Mesendoderm (in vitro differentiated cells): ENCODE measurements around the gene GNAT1.
"Not testable (repeated sequence)": the region's sequence is repeated elsewhere in the genome, so short reads cannot be mapped to it uniquely, and the experiment has no call there.

Experiments used
- DNase-seq: peaks from one replicate; pipeline ENCODE4 v3.0.0; 2013
- H2AK5ac ChIP-seq: 2 replicates; pipeline ENCODE4 v1.6.1; 2013; ENCODE audit warnings: low read length, inconsistent platforms
- H2BK120ac ChIP-seq: 2 replicates; pipeline ENCODE4 v1.6.1; 2013; ENCODE audit warnings: low read depth, mild to moderate bottlenecking, low read length, moderate library complexity, mixed read lengths
- H2BK15ac ChIP-seq: replicated peaks from 2 replicates; pipeline ENCODE4 v1.6.1; 2013; ENCODE audit warnings: low read depth, mild to moderate bottlenecking, moderate library complexity
- H2BK5ac ChIP-seq: 2 replicates; pipeline ENCODE4 v1.6.1; 2013; ENCODE audit warnings: low read length, inconsistent platforms
- H3K18ac ChIP-seq: 2 replicates; pipeline ENCODE4 v1.6.1; 2013; ENCODE audit warnings: mild to moderate bottlenecking, low read length, mixed read lengths
- H3K23ac ChIP-seq: one replicate; pipeline ENCODE4 v1.6.1; 2013; ENCODE audit warnings: low read length
- H3K27ac ChIP-seq: 2 replicates; pipeline ENCODE4 v1.5.1; 2013; ENCODE audit warnings: low read depth, mild to moderate bottlenecking, inconsistent platforms, low read length, moderate library complexity
- H3K27me3 ChIP-seq: 2 replicates; pipeline ENCODE4 v1.6.1; 2013; ENCODE audit warnings: low read length, control low read depth, mild to moderate bottlenecking, inconsistent platforms; ENCODE audit not compliant: insufficient read depth, poor library complexity
- H3K36me3 ChIP-seq: 2 replicates; pipeline ENCODE4 v1.6.1; 2013; ENCODE audit warnings: low read length, inconsistent platforms; ENCODE audit not compliant: control insufficient read depth, insufficient read depth
- H3K4ac ChIP-seq: one replicate; pipeline ENCODE4 v1.6.1; 2013; ENCODE audit warnings: low read depth, mild to moderate bottlenecking, low read length, moderate library complexity
- H3K4me1 ChIP-seq: 2 replicates; pipeline ENCODE4 v1.6.1; 2013; ENCODE audit warnings: low read depth, low read length, inconsistent platforms; ENCODE audit not compliant: control insufficient read depth
- H3K4me2 ChIP-seq: 2 replicates; pipeline ENCODE4 v1.6.1; 2013; ENCODE audit warnings: low read length
- H3K4me3 ChIP-seq: 2 replicates; pipeline ENCODE4 v1.5.1; 2013; ENCODE audit warnings: mild to moderate bottlenecking, low read length
- H3K56ac ChIP-seq: one replicate; pipeline ENCODE4 v1.6.1; 2013; ENCODE audit warnings: low read length
- H3K79me1 ChIP-seq: 2 replicates; pipeline ENCODE4 v1.6.1; 2013; ENCODE audit warnings: low read length, inconsistent platforms
- H3K79me2 ChIP-seq: 2 replicates; pipeline ENCODE4 v1.6.1; 2013; ENCODE audit warnings: mild to moderate bottlenecking, low read length; ENCODE audit not compliant: control insufficient read depth, insufficient read depth
- H3K9ac ChIP-seq: 2 replicates; pipeline ENCODE4 v1.6.1; 2013; ENCODE audit warnings: low read length, inconsistent platforms
- H4K5ac ChIP-seq: one replicate; pipeline ENCODE4 v1.6.1; 2013; ENCODE audit warnings: low read length
- H4K8ac ChIP-seq: one replicate; pipeline ENCODE4 v1.6.1; 2013; ENCODE audit warnings: low read depth, mild to moderate bottlenecking, control low read depth, low read length, moderate library complexity
- WGBS: extraction: QIAGEN DNeasy Blood & Tissue Kit; methylation state at CpG from one replicate; pipeline ENCODE4 v1.1.7; 2013; ENCODE audit warnings: low lambda C conversion rate, missing lambda C conversion rate; ENCODE audit not compliant: insufficient coverage; ENCODE audit errors: extremely low coverage; 5-methylcytosine and 5-hydroxymethylcytosine counted together

GNAT1 gene

DNA sequence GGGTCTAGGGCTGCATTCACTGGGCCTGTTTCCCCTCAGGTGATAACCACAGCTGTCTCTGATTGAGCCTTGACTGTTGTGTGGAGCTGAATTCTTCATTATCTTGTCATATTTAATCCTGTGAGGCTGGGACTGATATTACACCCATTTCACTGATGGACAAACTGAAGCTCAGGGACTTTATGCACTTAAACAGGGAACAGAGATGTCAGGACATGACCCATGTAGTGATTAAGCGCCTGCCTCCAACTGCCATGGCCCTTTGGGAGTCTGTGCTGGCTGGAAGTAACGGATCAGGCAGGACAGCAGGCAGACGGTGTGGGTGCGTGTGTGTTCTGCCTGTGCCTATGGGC lies 52.1 kb downstream of the GNAT1 start:
- Histone ChIP-seq H3K27ac (peak overlapping the region; percentile 5), H3K36me3 (no peaks in the 10 kb centered on the region), H2BK120ac (no peak overlapping the region), H4K8ac (no peak overlapping the region), H4K5ac (no peak overlapping the region), H2BK15ac (no peak overlapping the region), H2AK5ac (no peak overlapping the region), H3K79me2 (peaks cover 69% of the 10 kb centered on the region), H3K18ac (no peak overlapping the region), H3K4me3 (no peak overlapping the region), H2BK5ac (peak overlapping the region; percentile 20), H3K23ac (no peak overlapping the region), H3K56ac (peak overlapping the region; percentile 83), H3K9ac (peak overlapping the region; percentile 17), H3K27me3 (no peaks in the 10 kb centered on the region), H3K4ac (no peak overlapping the region), H3K4me2 (no peak overlapping the region), H3K4me1 (peaks cover 48% of the 10 kb centered on the region), H3K79me1 (peaks cover 36% of the 10 kb centered on the region)
- no peak for DNase-seq
- no CpG with 5 or more reads among the region's 4 CpGs for WGBS

DNA sequence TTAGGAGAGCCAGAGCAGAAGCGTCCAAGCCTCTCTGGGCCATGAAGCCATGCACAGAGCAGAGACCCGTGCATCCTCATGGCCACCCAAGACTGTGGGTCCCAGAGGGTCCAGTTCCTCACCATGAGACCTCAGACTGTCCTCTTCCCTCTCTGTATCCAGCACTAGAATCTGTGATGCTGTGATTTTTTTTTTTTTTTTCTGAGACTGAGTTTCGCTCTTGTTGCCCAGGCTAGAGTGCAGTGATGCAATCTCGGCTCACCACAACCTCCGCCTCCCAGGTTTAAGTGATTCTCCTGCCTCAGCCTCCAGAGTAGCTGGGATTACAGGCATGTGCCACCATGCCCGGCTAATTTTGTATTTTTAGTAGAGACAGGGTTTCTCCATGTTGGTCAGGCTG lies 53.4 kb downstream of the GNAT1 start:
- H3K4ac ChIP-seq, H3K36me3 ChIP-seq, H3K23ac ChIP-seq, H3K4me3 ChIP-seq, H3K9ac ChIP-seq, H3K27ac ChIP-seq, H2BK5ac ChIP-seq, H2BK15ac ChIP-seq, H4K8ac ChIP-seq, DNase-seq, H4K5ac ChIP-seq, H2BK120ac ChIP-seq, H3K27me3 ChIP-seq, H3K18ac ChIP-seq, H3K4me2 ChIP-seq: not testable (repeated sequence)
- no CpG with 5 or more reads among the region's 6 CpGs for WGBS
- H3K4me1 ChIP-seq, result peaks cover 41% of the 10 kb centered on the region
- H2AK5ac ChIP-seq, result peak overlapping the region; percentile 17
- peaks cover 69% of the 10 kb centered on the region for H3K79me2 ChIP-seq
- peak overlapping the region; percentile 73 for H3K56ac ChIP-seq
- H3K79me1 ChIP-seq, result peaks cover 40% of the 10 kb centered on the region

DNA sequence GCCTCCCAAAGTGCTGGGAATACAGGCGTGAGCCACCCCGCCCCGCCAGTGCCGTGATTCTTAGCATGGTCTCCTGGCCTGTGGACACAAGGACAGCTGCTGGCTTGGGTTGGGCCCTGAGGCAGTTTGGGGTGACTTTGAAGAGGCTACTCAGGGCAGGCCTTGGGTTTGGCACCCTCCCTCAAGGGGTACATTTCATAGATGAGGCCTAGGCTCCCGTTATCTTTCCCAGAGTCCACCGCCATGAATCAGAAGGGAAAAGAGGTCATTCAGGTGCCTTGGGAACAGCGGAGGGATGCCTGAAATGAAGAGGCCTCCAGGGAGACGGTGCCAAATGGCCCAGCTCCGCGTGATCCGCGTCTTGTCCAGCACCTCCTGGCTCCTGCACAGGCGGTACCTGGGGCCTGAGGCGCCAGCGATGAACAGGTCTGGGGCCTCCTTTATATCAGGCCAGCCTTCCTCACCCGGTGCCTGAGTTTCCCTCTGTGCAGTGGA lies 53.9 kb downstream of the GNAT1 start:
- Histone ChIP-seq H3K4me3 (no peak overlapping the region), H3K23ac (no peak overlapping the region), H2AK5ac (peak overlapping the region; percentile 24)

DNA sequence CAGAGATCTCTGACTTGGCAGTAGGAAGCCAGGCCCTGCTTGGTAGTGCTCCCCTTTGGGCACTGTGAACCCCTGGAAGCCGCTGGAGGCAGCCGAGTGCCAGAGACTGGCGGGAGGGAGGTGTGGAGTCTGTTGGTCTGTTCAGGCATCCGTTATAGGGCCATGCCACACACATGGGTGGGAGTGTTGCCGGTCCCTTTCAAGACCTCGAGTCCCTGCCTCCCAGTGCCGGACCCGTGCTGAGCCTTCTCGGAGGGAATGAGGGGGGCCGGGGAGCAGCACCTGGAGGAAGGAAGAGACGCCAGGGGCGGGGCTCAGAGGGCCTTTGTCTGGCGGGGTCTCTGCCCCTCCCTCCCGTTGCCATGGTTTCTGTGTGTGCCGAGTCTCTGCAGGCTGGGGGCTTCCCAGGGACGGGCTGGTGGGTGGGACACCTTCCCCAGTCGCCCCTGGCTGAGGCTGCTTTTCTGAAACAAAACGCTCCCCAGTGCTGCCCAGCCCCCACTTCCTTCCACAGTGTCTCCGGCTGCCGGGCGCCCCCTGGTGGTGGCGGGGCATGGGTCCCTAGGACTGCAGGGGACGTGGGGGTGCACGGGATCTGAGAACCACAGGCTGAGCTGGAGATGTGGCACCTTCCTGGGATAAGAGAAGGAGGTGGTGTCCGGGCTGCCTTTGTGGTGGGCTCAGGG lies 54.6 kb downstream of the GNAT1 start:
- peak overlapping the region; percentile 75 for H3K4ac ChIP-seq
- peak overlapping the region; percentile 92 for H3K23ac ChIP-seq

More for the DNA sequence above, 53.9 kb downstream of the GNAT1 start:
- Histone ChIP-seq H4K5ac (no peak overlapping the region), H3K9ac (peak overlapping the region; percentile 25), H2BK5ac (peak overlapping the region; percentile 82), H2BK120ac (no peak overlapping the region), H3K27ac (peak overlapping the region; percentile 88), H3K4ac (peak overlapping the region; percentile 75), H3K36me3 (peaks cover under 1% of the 10 kb centered on the region), H3K4me1 (peaks cover 36% of the 10 kb centered on the region), H2BK15ac (no peak overlapping the region), H4K8ac (no peak overlapping the region), H3K79me2 (peaks cover 69% of the 10 kb centered on the region), H3K56ac (peak overlapping the region; percentile 85), H3K4me2 (no peak overlapping the region), H3K79me1 (peaks cover 43% of the 10 kb centered on the region), H3K18ac (peak overlapping the region; percentile 43), H3K27me3 (no peaks in the 10 kb centered on the region)
- DNase-seq, result no peak
- no CpG with 5 or more reads among the region's 16 CpGs for WGBS

DNA sequence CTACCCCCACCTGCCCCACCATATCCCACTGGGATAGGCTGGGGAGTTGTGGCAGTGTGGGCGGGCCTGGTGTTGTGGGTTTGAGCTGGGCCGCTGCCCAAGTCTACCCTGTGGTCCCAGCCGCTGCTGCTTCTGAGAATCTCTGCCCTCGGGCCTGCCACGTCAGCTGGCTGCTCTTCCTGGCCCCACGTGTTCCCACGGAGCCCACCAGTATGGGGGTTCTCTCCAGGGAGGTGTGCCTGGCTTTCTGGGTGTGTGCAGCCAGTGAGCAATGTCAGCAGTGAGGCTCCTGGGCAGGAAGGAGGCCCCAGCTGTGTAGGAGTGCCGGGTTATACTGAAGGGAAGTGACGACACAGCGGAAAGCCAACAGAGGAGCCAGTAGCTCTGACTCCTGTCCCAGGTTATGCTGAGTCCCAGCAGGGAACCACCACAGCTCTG lies 55.1 kb downstream of the GNAT1 start:
- H3K23ac ChIP-seq, result peak overlapping the region; percentile 98
- DNase-seq, result peak; percentile 95
- H3K4me2 ChIP-seq, result peak overlapping the region; percentile 35
- no peak overlapping the region for H3K4me3 ChIP-seq
- H3K9ac ChIP-seq, result peak overlapping the region; percentile 85
- peak overlapping the region; percentile 99 for H2AK5ac ChIP-seq
- peak overlapping the region; percentile 6 for H3K18ac ChIP-seq
- H3K36me3 ChIP-seq, result peaks cover 2% of the 10 kb centered on the region
- H2BK5ac ChIP-seq, result peak overlapping the region; percentile 98
- H3K56ac ChIP-seq, result peak overlapping the region; percentile 95
- no peak overlapping the region for H4K5ac ChIP-seq
- H3K27me3 ChIP-seq, result no peaks in the 10 kb centered on the region
- H3K79me1 ChIP-seq, result peaks cover 47% of the 10 kb centered on the region
- no peak overlapping the region for H2BK15ac ChIP-seq
- no peak overlapping the region for H2BK120ac ChIP-seq
- peak overlapping the region; percentile 56 for H3K4ac ChIP-seq
- H4K8ac ChIP-seq, result no peak overlapping the region
- H3K79me2 ChIP-seq, result peaks cover 70% of the 10 kb centered on the region
- H3K4me1 ChIP-seq, result peaks cover 29% of the 10 kb centered on the region
- no CpG with 5 or more reads among the region's 10 CpGs for WGBS
- H3K27ac ChIP-seq, result peak overlapping the region; percentile 88

More for the DNA sequence above, 54.6 kb downstream of the GNAT1 start:
- peaks cover 33% of the 10 kb centered on the region for H3K4me1 ChIP-seq
- H3K56ac ChIP-seq, result peak overlapping the region; percentile 95
- peaks cover 69% of the 10 kb centered on the region for H3K79me2 ChIP-seq
- peak; percentile 97 for DNase-seq
- H2AK5ac ChIP-seq, result peak overlapping the region; percentile 99
- peak overlapping the region; percentile 98 for H2BK5ac ChIP-seq
- H3K79me1 ChIP-seq, result peaks cover 43% of the 10 kb centered on the region
- no peak overlapping the region for H2BK15ac ChIP-seq
- peak overlapping the region; percentile 18 for H2BK120ac ChIP-seq
- H4K5ac ChIP-seq, result no peak overlapping the region
- peaks cover 2% of the 10 kb centered on the region for H3K36me3 ChIP-seq
- H3K27me3 ChIP-seq, result no peaks in the 10 kb centered on the region
- H3K18ac ChIP-seq, result peak overlapping the region; percentile 43
- H3K27ac ChIP-seq, result peak overlapping the region; percentile 88
- no peak overlapping the region for H4K8ac ChIP-seq
- no peak overlapping the region for H3K4me3 ChIP-seq
- no CpG with 5 or more reads among the region's 25 CpGs for WGBS
- H3K9ac ChIP-seq, result peak overlapping the region; percentile 85
- peak overlapping the region; percentile 35 for H3K4me2 ChIP-seq
